PC-3 (cell line): Measurements from ENCODE around the gene HDAC4. TPM values are rescaled to one million over a fixed set of nuclear protein-coding genes. Genes with fewer than 3 reads are reported as not detected.

Experiments
- ATAC-seq: fragments of 200-7000 bp; cut with Tn5 transposase; 2 replicates; pipeline ENCODE4 v1.9.1; 2020; ENCODE audit warnings: mild to moderate bottlenecking, moderate library complexity
- BruUV-seq: library from RNA; stranded (reverse); fragments of 400-500 nt; replicated peaks from 2 replicates; lab custom pipeline; 2021; lab: Mats Ljungman, UMichigan
- CTCF ChIA-PET: fragments of 300-600 bp; sonication (Branson Sonifier 250); formaldehyde crosslinking; loops from one replicate; lab custom pipeline; 2022; ENCODE audit warnings: antibody characterized with exemption; lab: Charles Lee
- POLR2A ChIA-PET: fragments of 300-600 bp; sonication (Branson Sonifier 250); formaldehyde crosslinking; loops from one replicate; lab custom pipeline; 2022; ENCODE audit warnings: antibody characterized with exemption; ENCODE audit not compliant: unreplicated experiment; lab: Charles Lee
- DNase-seq: peaks from one replicate; pipeline ENCODE4 v3.0.0-alpha.2; 2015
- H2AFZ ChIP-seq: fragments of 300-600 bp; sonication (generic); 2 replicates; pipeline ENCODE4 v1.6.0; 2016; ENCODE audit warnings: antibody characterized with exemption, low read length
- H3F3A ChIP-seq: fragments of 300-600 bp; sonication (generic); one replicate; pipeline ENCODE4 v1.6.0; 2017; ENCODE audit warnings: antibody characterized with exemption, low read length, control low read depth, mild to moderate bottlenecking; ENCODE audit not compliant: unreplicated experiment
- H3K27ac ChIP-seq: fragments of 300-600 bp; sonication (generic); 2 replicates; pipeline ENCODE4 v1.5.1; 2016; ENCODE audit warnings: mild to moderate bottlenecking, low read length
- H3K27me3 ChIP-seq: fragments of 300-600 bp; sonication (generic); 2 replicates; pipeline ENCODE4 v1.6.1; 2016; ENCODE audit warnings: low read length, mixed read lengths
- H3K36me3 ChIP-seq: fragments of 300-600 bp; sonication (generic); 2 replicates; pipeline ENCODE4 v1.6.1; 2016; ENCODE audit warnings: low read depth, mixed run types, low read length, mixed read lengths
- H3K4me1 ChIP-seq: fragments of 300-600 bp; sonication (generic); 2 replicates; pipeline ENCODE4 v1.5.1; 2016; ENCODE audit warnings: low read length; ENCODE audit not compliant: insufficient read depth
- H3K4me2 ChIP-seq: fragments of 300-600 bp; sonication (generic); 2 replicates; pipeline ENCODE4 v1.6.0; 2016; ENCODE audit warnings: low read length
- H3K4me3 ChIP-seq: fragments of 300-600 bp; sonication (generic); 2 replicates; pipeline ENCODE4 v1.5.1; 2016; ENCODE audit warnings: mild to moderate bottlenecking, low read length, mixed read lengths
- H3K79me2 ChIP-seq: fragments of 300-600 bp; sonication (generic); 2 replicates; pipeline ENCODE4 v1.6.1; 2017; ENCODE audit warnings: low read length, mixed read lengths
- H3K9ac ChIP-seq: fragments of 300-600 bp; sonication (generic); 2 replicates; pipeline ENCODE4 v1.6.0; 2016; ENCODE audit warnings: mild to moderate bottlenecking, low read length
- H3K9me2 ChIP-seq: fragments of 300-600 bp; sonication (generic); replicated peaks from 2 replicates; pipeline ENCODE4 v1.6.1; 2016; ENCODE audit warnings: mixed run types, low read length, mixed read lengths
- H3K9me3 ChIP-seq: fragments of 300-600 bp; sonication (generic); 2 replicates; pipeline ENCODE4 v1.6.1; 2016; ENCODE audit warnings: low read length, mixed read lengths
- H4K20me1 ChIP-seq: fragments of 300-600 bp; sonication (generic); 2 replicates; pipeline ENCODE4 v1.6.1; 2016; ENCODE audit warnings: low read length, mixed read lengths
- CTCF ChIP-seq: fragments of 300-600 bp; sonication (generic); conservative IDR thresholded peaks from 2 replicates; pipeline ENCODE4 v1.5.1; 2017; ENCODE audit warnings: antibody characterized with exemption, low read depth, mild to moderate bottlenecking, low read length
- EZH2 ChIP-seq: fragments of 300-600 bp; sonication (generic); IDR thresholded peaks from one replicate; pipeline ENCODE4 v1.6.1; 2017; ENCODE audit warnings: antibody characterized with exemption, mild to moderate bottlenecking, low read length; ENCODE audit not compliant: unreplicated experiment
- EZH2phosphoT487 ChIP-seq: fragments of 300-600 bp; sonication (generic); IDR thresholded peaks from 2 replicates; pipeline ENCODE4 v1.6.1; 2018; ENCODE audit warnings: mild to moderate bottlenecking, antibody characterized with exemption, low read length, borderline replicate concordance
- intact Hi-C: fragments of 100-400 bp; cut with micrococcal nuclease; formaldehyde crosslinking; loops from 2 replicates; pipeline ENCODE4 v1.9.0; 2023
- total RNA-seq: library from RNA; depleted of rRNA; stranded (reverse); fragments of >200 nt; gene quantifications from 2 replicates; pipeline ENCODE4 v1.2.3, GENCODE V29; 2014

The HDAC4 gene
- total RNA-seq, 1 experiment from 2014 or later, result 8.5 TPM

- no peaks in the 10 kb centered on the region for H3K36me3 ChIP-seq
- no TSS peak for BruUV-seq
- no peak for TF ChIP-seq EZH2phosphoT487
- TF ChIP-seq CTCF, result no peak
- TF ChIP-seq EZH2, result no peak
Measured at GRCh38 chr2:239300871-239301735, 99.7 kb downstream of the HDAC4 start.

GRCh38 chr2:239300242-239300641, 100.6 kb downstream of the HDAC4 start:
- TF ChIP-seq CTCF (no peak), EZH2phosphoT487 (no peak), EZH2 (no peak)
- no peak for DNase-seq
- Histone ChIP-seq H3K79me2 (no peaks in the 10 kb centered on the region), H3F3A (no peaks in the 10 kb centered on the region), H2AFZ (no peak overlapping the region), H3K9ac (no peak overlapping the region), H3K4me1 (no peaks in the 10 kb centered on the region), H3K4me3 (no peak overlapping the region), H3K9me2 (no peaks in the 10 kb centered on the region), H3K4me2 (no peak overlapping the region), H3K9me3 (no peaks in the 10 kb centered on the region), H3K27me3 (no peaks in the 10 kb centered on the region), H3K36me3 (no peaks in the 10 kb centered on the region), H3K27ac (no peak overlapping the region), H4K20me1 (no peaks in the 10 kb centered on the region)
- intact Hi-C loops, result no loop called here
- POLR2A ChIA-PET, result no interaction called here
- CTCF ChIA-PET, result no interaction called here
- no TSS peak for BruUV-seq
- ATAC-seq, result no peak

More at GRCh38 chr2:239300871-239301735, 99.7 kb downstream of the HDAC4 start:
- Histone ChIP-seq H2AFZ (no peak overlapping the region), H4K20me1 (no peaks in the 10 kb centered on the region), H3K4me1 (no peaks in the 10 kb centered on the region), H3K9me2 (no peaks in the 10 kb centered on the region), H3K27me3 (no peaks in the 10 kb centered on the region), H3K9me3 (no peaks in the 10 kb centered on the region), H3F3A (no peaks in the 10 kb centered on the region), H3K9ac (no peak overlapping the region), H3K79me2 (no peaks in the 10 kb centered on the region), H3K27ac (no peak overlapping the region), H3K4me2 (no peak overlapping the region), H3K4me3 (no peak overlapping the region)
- intact Hi-C loops, result no loop called here
- ChIA-PET CTCF (no interaction called here), POLR2A (no interaction called here)
- no peak for DNase-seq
- ATAC-seq, result no peak
